ENCODE data around the gene ACAP1.

DNA sequence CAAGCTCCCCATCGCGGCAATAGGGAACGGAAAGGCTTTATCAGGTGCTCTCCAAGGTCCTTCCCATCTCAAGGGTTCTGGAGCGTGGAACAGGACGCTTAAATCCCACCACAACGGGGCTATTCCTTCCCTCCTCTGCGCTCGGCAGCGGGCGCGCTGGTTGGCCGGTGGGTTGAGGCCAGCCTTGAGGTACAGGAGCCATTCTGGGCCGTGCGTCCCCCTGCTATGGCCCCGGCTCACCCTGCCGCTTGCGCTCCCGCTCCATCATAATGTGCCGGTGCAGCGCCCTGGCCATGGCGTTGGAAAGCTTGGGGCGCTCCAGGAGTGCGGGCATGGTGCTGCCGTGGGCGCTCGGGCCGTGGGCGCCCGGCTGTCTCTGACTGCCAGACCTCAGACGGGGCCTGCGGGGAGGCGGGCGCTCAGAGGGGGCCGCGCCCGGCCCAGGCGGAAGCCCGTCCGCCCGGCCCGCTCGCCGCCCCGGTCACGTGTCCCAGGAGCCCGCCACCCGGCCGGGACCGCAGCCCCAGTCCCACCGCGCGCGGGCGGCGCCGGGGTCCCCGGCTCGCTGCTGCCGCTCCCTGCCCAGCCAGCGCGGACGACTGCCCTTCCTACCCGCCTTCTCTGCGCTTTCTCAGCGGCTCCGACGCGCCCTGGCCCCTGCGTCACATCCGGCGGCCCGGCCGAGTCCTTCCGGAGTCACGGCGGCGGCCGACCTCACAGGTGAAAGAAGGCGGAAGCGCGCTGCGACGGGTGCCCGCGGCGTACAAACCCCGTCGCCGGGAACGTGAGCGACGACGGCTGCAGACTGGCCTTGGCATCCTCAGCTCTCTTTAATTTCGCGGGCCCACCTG lies 21.4 kb upstream of the ACAP1 start, which contains the start of gene GPS2:
- TF ChIP-seq POLR2A (IDR thresholded peaks at IDR 0.05; ENCODE audit: low read length) (peak; percentile 68), GATA1 (IDR thresholded peaks at IDR 0.05; ENCODE audit: low read depth, low read length) (no peak)

All from erythroblast (primary cell).